GM12864 (cell line): ENCODE data around the gene GPATCH2.

Source experiments
- DNase-seq: peaks from one replicate; pipeline ENCODE4 v3.0.0-alpha.2; 2011; ENCODE audit warnings: low read depth
- H3K4me3 ChIP-seq: 2 replicates; pipeline ENCODE4 v1.5.1; 2011; ENCODE audit warnings: mild to moderate bottlenecking, low read depth, low read length, control low read depth
- CTCF ChIP-seq: IDR thresholded peaks from 2 replicates; pipeline ENCODE4 v1.5.1; 2011; ENCODE audit warnings: low read depth, mild to moderate bottlenecking, moderate library complexity, low read length, control low read depth, inconsistent platforms; ENCODE audit errors: missing control alignments

The GPATCH2 gene

GRCh38 chr1:217418269-217419193 lies 212.4 kb downstream of the GPATCH2 start:
- no peak for DNase-seq
- TF ChIP-seq CTCF = no peak

GRCh38 chr1:217417363-217417762 lies 213.5 kb downstream of the GPATCH2 start:
- no peak for TF ChIP-seq CTCF
- DNase-seq = no peak
- H3K4me3 ChIP-seq = no peak overlapping the region

More at GRCh38 chr1:217418269-217419193, 212.4 kb downstream of the GPATCH2 start:
- H3K4me3 ChIP-seq = no peak overlapping the region

GRCh38 chr1:217407534-217408001 lies 223.3 kb downstream of the GPATCH2 start:
- no peak for TF ChIP-seq CTCF
- no peak for DNase-seq
- no peak overlapping the region for H3K4me3 ChIP-seq

GRCh38 chr1:217403026-217403720 lies 227.7 kb downstream of the GPATCH2 start:
- no peak for TF ChIP-seq CTCF
- DNase-seq = no peak
- no peak overlapping the region for H3K4me3 ChIP-seq

- H3K4me3 ChIP-seq = no peak overlapping the region
- no peak for DNase-seq
- no peak for TF ChIP-seq CTCF
Observed at GRCh38 chr1:217402301-217402700, 228.6 kb downstream of the GPATCH2 start.

GRCh38 chr1:217393896-217394295 lies 237.0 kb downstream of the GPATCH2 start:
- no peak for TF ChIP-seq CTCF
- DNase-seq = no peak
- no peak overlapping the region for H3K4me3 ChIP-seq
